GM12801 (cell line): Measurements from ENCODE around the gene CA5A.

ENCODE experiments used
- TF ChIP-seq, protein P1 (sequence below): IDR thresholded peaks from one replicate; pipeline ENCODE4 v1.5.1; 2011; ENCODE audit warnings: control low read depth; ENCODE audit not compliant: insufficient read length; ENCODE audit errors: extremely low read depth

The CA5A gene

DNA sequence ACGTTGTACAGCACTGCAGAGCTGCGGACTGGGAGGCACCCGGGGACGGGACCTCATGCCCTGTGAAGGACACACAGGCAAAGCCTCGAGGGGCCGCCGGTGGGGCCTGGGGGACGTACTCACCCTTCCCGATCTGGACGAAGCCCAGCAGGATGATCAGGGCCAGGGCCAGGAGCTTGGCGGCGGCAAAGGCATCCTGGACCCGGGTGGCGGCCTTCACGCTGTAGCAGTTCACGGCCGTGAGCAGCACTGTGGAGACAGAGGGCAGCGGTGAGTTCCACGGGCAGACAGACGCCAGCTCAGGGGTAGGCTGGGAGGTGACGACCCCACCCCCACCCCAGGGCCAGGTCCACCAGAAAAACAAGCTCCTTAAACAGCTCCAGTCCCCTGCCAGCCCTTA lies 84.7 kb downstream of the CA5A start:
- TF ChIP-seq, protein P1, sequence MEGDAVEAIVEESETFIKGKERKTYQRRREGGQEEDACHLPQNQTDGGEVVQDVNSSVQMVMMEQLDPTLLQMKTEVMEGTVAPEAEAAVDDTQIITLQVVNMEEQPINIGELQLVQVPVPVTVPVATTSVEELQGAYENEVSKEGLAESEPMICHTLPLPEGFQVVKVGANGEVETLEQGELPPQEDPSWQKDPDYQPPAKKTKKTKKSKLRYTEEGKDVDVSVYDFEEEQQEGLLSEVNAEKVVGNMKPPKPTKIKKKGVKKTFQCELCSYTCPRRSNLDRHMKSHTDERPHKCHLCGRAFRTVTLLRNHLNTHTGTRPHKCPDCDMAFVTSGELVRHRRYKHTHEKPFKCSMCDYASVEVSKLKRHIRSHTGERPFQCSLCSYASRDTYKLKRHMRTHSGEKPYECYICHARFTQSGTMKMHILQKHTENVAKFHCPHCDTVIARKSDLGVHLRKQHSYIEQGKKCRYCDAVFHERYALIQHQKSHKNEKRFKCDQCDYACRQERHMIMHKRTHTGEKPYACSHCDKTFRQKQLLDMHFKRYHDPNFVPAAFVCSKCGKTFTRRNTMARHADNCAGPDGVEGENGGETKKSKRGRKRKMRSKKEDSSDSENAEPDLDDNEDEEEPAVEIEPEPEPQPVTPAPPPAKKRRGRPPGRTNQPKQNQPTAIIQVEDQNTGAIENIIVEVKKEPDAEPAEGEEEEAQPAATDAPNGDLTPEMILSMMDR = no peak

- TF ChIP-seq, protein P1 = no peak
Measured at GRCh38 chr16:87851141-87851587, 85.2 kb downstream of the CA5A start.

GRCh38 chr16:87850009-87851006 lies 86.0 kb downstream of the CA5A start:
- TF ChIP-seq, protein P1 = no peak

GRCh38 chr16:87849419-87850008 lies 86.8 kb downstream of the CA5A start:
- TF ChIP-seq, protein P1 = no peak

DNA sequence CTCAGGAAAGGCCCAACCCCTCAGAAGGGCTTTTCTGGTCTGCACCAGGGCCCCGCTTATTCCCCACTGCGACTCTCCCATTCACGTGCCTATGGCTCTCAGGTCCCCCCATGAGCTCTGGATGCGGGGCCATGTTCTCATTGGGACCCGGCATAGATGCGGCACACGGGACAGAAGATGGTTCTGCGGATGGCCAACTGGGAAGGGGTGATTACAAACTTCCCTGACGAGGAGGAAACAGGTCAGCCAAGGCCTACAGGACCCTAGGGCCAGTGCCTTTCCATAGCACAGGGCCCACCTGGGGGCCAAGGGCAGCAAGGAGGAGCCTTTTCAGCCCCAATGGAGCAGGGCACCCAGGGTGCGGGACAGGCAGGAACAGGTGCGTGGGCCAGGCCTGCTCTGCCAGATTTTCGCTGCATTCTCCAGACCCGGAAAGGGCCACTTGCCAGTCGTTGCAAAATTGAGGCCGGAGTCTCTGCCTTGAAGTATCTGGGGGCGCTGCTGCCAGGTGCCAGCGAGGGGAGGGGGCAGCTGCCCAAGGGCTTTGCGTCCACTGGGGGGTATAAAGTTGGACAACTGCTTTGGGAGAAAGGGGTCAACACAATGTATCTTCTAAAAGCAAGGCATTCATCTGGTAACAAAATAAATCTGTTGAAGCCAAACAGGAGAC lies 87.5 kb downstream of the CA5A start:
- TF ChIP-seq, protein P1 = no peak

DNA sequence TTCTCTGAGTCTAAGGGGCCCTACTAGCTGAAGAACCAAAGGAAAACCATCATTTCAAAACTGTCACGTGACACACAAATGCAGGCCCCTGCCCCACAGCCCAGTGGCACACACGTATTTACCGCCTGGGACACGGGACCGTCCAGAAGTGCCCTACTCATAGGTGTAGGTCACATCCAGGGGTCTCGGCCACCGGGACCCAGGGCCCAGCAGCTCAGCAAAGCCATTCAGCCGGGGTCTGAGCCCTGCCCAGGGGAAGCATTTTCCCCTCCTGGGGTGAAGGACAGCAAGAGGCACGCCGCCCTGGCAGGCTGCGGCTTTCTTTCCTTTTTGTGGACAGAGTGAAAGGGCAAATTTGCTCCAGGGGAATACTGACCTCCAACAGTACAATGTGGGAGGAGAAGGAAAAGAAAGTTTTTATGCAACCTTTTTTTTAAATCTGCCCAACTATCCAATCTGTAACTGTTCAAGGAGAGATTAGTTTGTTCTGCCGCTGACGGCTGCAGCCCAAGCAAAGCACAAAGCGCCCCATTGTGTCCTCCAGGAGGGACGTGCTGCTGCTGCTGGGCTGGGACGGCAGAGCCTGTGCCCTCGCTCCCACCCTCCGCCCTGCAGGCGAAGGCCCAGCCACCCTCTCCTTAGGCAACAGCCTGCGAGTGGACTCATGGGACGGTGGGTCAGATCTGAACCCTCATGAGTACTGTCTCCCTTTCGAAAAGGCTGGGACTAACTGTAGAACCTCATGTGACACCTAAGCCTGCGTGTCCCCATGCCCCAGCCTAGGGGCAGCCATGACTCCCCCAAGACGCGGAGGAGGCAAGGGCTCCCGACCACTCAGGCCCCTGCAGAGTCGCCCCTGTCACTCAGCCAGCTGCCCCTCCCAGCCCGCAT lies 88.3 kb downstream of the CA5A start:
- TF ChIP-seq, protein P1 = no peak
